Aortic smooth muscle cell (primary cell): ENCODE data around the gene PLPP4. TPM values are rescaled to one million over a fixed set of nuclear protein-coding genes. Genes with fewer than 3 reads are reported as not detected.

ENCODE experiments used
- total RNA-seq: library from RNA; depleted of rRNA; stranded (reverse); fragments of >200 nt; gene quantifications from 2 replicates; pipeline ENCODE4 v1.2.3, GENCODE V29; 2014

The PLPP4 gene
- total RNA-seq = 0.25 TPM in 1 of 2 replicates, not detected in the other

GRCh38 chr10:120456626-120457430, at the start of gene PLPP4:
Gene PLPP4 (plus strand): TSS chr10:120457227. CDS start chr10:120457306, 79 bp downstream.

